Muscle layer of duodenum (tissue), 2 donors: ENCODE results near the gene NGB.

Experiments used
- H3K27ac ChIP-seq: one replicate; pipeline ENCODE4 v1.7.0; 2013; ENCODE audit warnings: mild to moderate bottlenecking, low read length
- H3K27me3 ChIP-seq: one replicate; pipeline ENCODE4 v1.7.0; 2013; ENCODE audit warnings: low read depth, mild to moderate bottlenecking, control low read depth, low read length
- H3K36me3 ChIP-seq, 2 donors: one replicate each; pipeline ENCODE4 v1.7.0; 2013; ENCODE audit warnings: low read length in 2 of 2, control low read depth in 1 of 2, mild to moderate bottlenecking in 1 of 2; ENCODE audit not compliant: insufficient read depth in 2 of 2, control insufficient read depth in 1 of 2
- H3K4me1 ChIP-seq, 2 donors: one replicate each; pipeline ENCODE4 v1.7.0; 2013; ENCODE audit warnings: low read length in 2 of 2, mild to moderate bottlenecking in 2 of 2, control low read depth in 1 of 2, moderate library complexity in 1 of 2; ENCODE audit not compliant: insufficient read depth in 2 of 2, control insufficient read depth in 1 of 2
- H3K4me3 ChIP-seq, 2 donors: one replicate each; pipeline ENCODE4 v1.7.0; 2013; ENCODE audit warnings: low read length in 2 of 2, low read depth in 1 of 2, mild to moderate bottlenecking in 1 of 2
- H3K9me3 ChIP-seq, 2 donors: one replicate each; pipeline ENCODE4 v1.7.0; 2013; ENCODE audit warnings: low read length in 2 of 2, control low read depth in 1 of 2, mild to moderate bottlenecking in 1 of 2; ENCODE audit not compliant: control insufficient read depth in 1 of 2
- donor health status: healthy.

The NGB gene

DNA sequence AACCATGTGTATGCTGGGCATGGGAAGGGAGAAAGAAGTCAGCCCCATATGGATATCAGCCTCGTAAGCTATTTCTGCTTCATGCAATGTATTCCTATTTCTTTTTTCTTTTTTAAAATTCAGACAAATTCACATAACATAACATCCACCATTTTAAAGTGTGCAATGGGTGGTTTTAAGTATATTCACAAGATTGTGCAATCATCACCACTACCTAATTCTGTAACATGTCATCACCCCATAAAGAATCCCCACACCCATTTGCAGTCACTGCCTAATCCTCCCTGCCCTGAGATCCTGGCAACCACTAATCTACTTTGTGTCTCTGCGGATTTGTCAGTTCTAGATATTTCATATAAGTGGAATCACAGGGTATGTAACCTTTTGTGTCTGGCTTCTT, 40.2 kb upstream of the NGB start:
- peaks cover 0 to 13% of the 10 kb centered on the region in 2 donors for H3K36me3 ChIP-seq
- H3K4me1 ChIP-seq = peaks cover 0 to 22% of the 10 kb centered on the region in 2 donors
- no peak overlapping the region for H3K4me3 ChIP-seq
- H3K9me3 ChIP-seq = no peaks in the 10 kb centered on the region
- H3K27ac ChIP-seq = no peak overlapping the region
- no peaks in the 10 kb centered on the region for H3K27me3 ChIP-seq

DNA sequence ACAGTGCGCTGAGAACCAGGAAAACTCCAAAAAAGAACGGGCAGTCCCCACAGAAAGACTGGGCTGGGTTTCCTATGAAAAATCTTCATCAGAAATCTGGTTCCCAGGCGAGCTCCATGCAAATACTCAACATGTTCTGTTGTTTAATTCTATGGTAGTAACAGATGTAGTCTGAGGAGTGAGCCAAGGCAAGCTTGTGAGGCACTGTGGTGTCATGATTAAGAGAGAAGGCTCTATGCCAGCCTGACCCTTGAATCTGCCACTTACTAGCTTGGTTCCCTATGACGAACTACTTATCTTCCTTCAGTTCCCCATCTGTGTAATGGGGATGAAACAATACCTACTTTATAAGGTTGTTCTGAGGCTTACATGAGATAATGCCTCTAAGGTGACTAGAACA, 39.0 kb upstream of the NGB start:
- Histone ChIP-seq H3K9me3 (no peaks in the 10 kb centered on the region), H3K27ac (no peak overlapping the region), H3K36me3 (peaks cover 0 to 20% of the 10 kb centered on the region in 2 donors), H3K27me3 (no peaks in the 10 kb centered on the region), H3K4me3 (no peak overlapping the region), H3K4me1 (peaks cover 0 to 28% of the 10 kb centered on the region in 2 donors)

DNA sequence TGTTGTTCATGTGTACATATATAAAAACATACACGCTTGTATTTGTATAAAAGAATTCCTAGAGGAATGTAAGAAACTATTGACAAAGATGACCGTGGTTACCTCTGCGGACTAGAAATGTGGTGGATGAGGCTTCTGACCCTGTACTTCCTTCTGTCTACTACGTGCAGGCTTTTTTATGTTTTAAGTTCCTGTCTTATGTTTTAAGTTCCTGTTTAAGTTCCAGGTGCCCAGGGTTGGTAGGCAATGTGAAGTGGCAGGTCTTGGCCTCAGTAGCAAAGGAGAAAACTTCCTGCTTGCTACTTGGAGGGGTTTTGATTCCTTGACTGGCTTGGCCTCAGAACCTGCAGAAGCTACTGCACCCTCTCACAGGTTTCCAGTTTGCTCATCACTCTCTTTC, 38.1 kb upstream of the NGB start:
- H3K36me3 ChIP-seq = peaks cover 0 to 22% of the 10 kb centered on the region in 2 donors
- H3K9me3 ChIP-seq = no peaks in the 10 kb centered on the region
- H3K27me3 ChIP-seq = no peaks in the 10 kb centered on the region
- H3K27ac ChIP-seq = no peak overlapping the region
- H3K4me1 ChIP-seq = peaks cover 0 to 20% of the 10 kb centered on the region in 2 donors
- H3K4me3 ChIP-seq = no peak overlapping the region

- Histone ChIP-seq H3K4me1 (peaks cover 0 to 15% of the 10 kb centered on the region in 2 donors), H3K9me3 (no peaks in the 10 kb centered on the region), H3K36me3 (peaks cover 0 to 42% of the 10 kb centered on the region in 2 donors), H3K4me3 (no peak overlapping the region), H3K27me3 (no peaks in the 10 kb centered on the region), H3K27ac (no peak overlapping the region)
Measured at GRCh38 chr14:77306851-77307496, 36.0 kb upstream of the NGB start.

- H3K36me3 ChIP-seq = peaks cover 0 to 47% of the 10 kb centered on the region in 2 donors
- H3K4me1 ChIP-seq = peaks cover 0 to 15% of the 10 kb centered on the region in 2 donors
- H3K9me3 ChIP-seq = no peaks in the 10 kb centered on the region
- H3K4me3 ChIP-seq = no peak overlapping the region
- H3K27me3 ChIP-seq = no peaks in the 10 kb centered on the region
- H3K27ac ChIP-seq = no peak overlapping the region
Measured at GRCh38 chr14:77306416-77306815, 35.4 kb upstream of the NGB start.

DNA sequence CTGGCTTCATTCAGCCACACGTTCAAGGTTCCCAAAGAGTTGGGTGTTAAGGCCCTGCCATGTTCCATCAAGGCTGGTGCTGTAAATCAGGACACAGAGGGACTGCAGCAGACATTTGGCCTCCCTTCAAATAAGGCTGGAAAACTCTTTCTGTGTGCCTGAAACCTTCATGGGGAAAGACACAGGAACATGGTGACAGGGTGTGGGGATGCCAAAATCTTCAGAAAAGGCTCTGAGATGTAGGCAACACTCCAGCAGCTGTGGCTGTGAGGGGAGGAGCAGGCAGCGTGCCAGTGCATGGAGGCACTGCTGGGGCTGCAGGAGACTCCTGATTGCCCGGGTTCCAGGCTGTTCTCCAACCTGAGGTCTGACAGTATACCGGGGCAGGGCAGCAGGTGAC, 34.7 kb upstream of the NGB start:
- Histone ChIP-seq H3K36me3 (peaks cover 0 to 47% of the 10 kb centered on the region in 2 donors), H3K4me3 (no peak overlapping the region), H3K27ac (no peak overlapping the region), H3K9me3 (no peaks in the 10 kb centered on the region), H3K4me1 (peaks cover 0 to 15% of the 10 kb centered on the region in 2 donors), H3K27me3 (no peaks in the 10 kb centered on the region)

DNA sequence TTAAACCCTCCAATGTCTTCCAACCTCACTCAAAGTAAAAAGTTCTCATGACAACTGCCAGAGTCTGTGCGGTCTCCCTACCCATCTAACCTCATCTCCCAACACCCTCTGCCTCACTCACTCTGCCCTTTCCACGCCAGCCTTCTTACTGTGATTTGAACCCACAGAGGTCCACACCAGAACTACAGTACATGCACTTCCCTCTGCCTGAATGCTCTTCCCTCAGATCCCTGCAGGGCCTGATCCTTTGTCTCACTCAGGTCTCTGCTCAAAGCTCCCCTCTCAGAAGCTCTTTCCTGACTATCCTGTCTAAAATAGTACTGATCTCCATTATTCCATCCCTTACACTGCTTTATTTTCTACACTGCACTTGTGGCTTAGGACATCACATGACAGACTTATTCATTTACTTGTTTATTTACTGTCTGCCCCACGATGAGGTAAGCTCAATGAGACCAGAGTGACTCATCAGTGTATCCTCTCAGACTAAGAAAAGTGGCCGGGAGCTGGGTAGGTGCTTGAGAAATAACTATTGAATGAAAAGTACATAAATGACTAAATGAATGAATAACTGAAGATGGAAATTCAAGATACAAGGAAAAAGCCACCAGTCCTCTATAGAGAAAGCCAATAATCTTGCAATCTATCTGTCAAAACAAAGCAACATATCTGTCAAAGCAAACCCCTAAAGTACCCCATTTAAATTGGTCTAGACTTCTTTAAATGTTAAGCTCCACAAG, 32.6 kb upstream of the NGB start:
- Histone ChIP-seq H3K4me1 (peaks cover 0 to 15% of the 10 kb centered on the region in 2 donors), H3K27ac (no peak overlapping the region), H3K9me3 (no peaks in the 10 kb centered on the region), H3K27me3 (no peaks in the 10 kb centered on the region), H3K4me3 (no peak overlapping the region), H3K36me3 (peaks cover 6 to 63% of the 10 kb centered on the region in 2 donors)

DNA sequence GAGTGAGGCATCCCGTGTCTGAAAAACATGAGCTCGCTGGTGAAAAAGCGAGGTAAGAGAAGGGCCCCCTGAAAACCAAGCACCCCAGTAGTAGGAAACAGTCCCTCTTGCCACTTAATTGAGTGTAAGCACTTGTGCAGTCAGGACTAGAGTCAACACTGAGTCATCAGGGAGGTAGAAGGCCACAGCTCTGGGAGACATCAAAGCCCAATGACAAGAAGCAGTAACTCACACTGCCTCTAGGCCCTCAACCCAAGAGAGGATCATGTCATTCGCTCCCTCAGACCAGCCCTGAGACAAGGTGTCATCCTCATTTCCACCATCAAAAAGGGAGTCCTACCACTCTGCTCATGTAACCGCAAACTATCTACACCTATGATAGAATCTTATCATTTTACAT, 31.9 kb upstream of the NGB start:
- Histone ChIP-seq H3K4me1 (peaks cover 0 to 15% of the 10 kb centered on the region in 2 donors), H3K27ac (no peak overlapping the region)

DNA sequence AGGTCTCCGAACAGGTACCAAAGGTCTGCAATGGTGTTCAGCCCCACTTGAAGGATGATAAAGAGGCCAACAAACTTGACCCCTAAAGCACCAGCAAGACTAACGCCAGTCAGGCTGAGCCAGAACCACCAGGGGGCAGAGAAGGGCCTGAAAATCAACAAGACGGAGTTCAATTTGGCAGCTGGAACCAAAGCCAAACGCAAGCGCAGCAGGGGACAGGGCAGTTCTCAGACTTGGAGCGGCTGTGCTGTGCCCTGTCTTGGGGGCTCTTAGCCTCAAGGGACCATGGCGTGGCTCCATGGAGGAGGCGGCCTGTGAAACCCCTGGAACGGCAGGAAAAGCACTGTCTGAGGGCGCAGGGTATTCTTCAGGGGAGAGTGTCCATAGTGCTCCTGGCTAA, 30.1 kb upstream of the NGB start:
- peaks cover 14 to 77% of the 10 kb centered on the region in 2 donors for H3K36me3 ChIP-seq
- H3K4me1 ChIP-seq = peaks cover 0 to 7% of the 10 kb centered on the region in 2 donors
- no peaks in the 10 kb centered on the region for H3K9me3 ChIP-seq
- H3K27me3 ChIP-seq = no peaks in the 10 kb centered on the region
- no peak overlapping the region for H3K4me3 ChIP-seq
- no peak overlapping the region for H3K27ac ChIP-seq

More for the DNA sequence above, 31.9 kb upstream of the NGB start:
- Histone ChIP-seq H3K36me3 (peaks cover 13 to 68% of the 10 kb centered on the region in 2 donors), H3K9me3 (no peaks in the 10 kb centered on the region), H3K4me3 (no peak overlapping the region), H3K27me3 (no peaks in the 10 kb centered on the region)

DNA sequence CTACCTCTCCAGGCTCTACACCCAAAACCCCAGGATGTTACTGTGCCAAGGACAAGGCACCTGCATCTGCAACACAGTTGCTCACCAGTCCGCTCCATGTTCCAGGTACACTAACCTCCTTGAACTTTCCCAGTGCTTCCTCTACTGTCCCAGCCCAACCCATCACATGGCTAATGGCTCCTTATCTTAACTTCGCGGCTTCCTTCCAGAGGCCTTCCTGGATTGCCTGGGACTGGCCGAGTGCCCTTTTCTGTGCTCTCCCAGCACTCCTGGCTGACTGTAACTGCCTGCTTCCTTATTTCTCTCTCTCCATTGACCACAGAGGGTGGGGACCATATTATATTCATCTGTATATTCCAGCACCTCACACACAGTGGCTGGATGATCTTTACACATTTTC, 28.8 kb upstream of the NGB start:
- Histone ChIP-seq H3K4me1 (no peaks in the 10 kb centered on the region), H3K27ac (no peak overlapping the region), H3K36me3 (peaks cover 14 to 78% of the 10 kb centered on the region in 2 donors), H3K9me3 (no peaks in the 10 kb centered on the region), H3K27me3 (no peaks in the 10 kb centered on the region), H3K4me3 (no peak overlapping the region)

DNA sequence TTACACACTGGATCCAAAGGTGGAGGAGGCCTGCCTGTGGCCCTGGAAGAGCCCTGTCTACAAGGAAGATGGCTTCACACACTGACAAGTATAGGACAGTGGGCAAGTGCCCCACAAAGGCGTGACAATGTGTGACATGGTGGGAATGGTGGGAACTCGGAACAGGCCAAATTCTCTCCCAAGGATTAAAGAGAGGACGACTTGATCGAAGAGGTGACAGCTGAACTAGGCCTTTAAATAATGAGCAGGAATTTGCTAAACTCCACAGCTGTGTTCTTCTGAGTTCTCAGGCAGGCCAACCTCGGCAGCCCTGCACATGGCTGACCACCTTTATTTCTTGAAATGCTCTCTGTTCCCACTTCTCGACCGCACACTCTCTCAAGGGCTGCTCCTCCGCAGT, 25.9 kb upstream of the NGB start:
- peaks cover 14 to 51% of the 10 kb centered on the region in 2 donors for H3K36me3 ChIP-seq
- H3K27ac ChIP-seq = no peak overlapping the region
- H3K9me3 ChIP-seq = no peaks in the 10 kb centered on the region
- no peak overlapping the region for H3K4me3 ChIP-seq
- no peaks in the 10 kb centered on the region for H3K27me3 ChIP-seq
- H3K4me1 ChIP-seq = no peaks in the 10 kb centered on the region
